Vagina (tissue), 2 donors: ENCODE measurements around the gene MYH4. TPM values are rescaled to one million over a fixed set of nuclear protein-coding genes. Genes with fewer than 3 reads are reported as not detected.

Source experiments
- DNase-seq, 2 donors: peaks; one replicate each; pipeline ENCODE4 v3.0.0-alpha.2; 2017; ENCODE audit errors: extremely low spot score in 2 of 2
- H3K27ac ChIP-seq: fragments of 200-600 bp; sonication (generic); one replicate; pipeline ENCODE4 v1.5.1; 2019
- H3K27me3 ChIP-seq: fragments of 200-600 bp; sonication (generic); one replicate; pipeline ENCODE4 v1.5.1; 2019
- H3K36me3 ChIP-seq, 2 donors: fragments of 200-600 bp; sonication (generic); one replicate each; pipeline ENCODE4 v1.5.1; 2017 to 2019
- H3K4me1 ChIP-seq: fragments of 200-600 bp; sonication (generic); one replicate; pipeline ENCODE4 v1.5.1; 2019
- H3K4me3 ChIP-seq, 2 donors: fragments of 200-600 bp; sonication (generic); 1 replicate in 1 of 2; 2 replicates in 1 of 2; pipeline ENCODE4 v1.5.1; 2016 to 2019
- H3K9me3 ChIP-seq: fragments of 200-600 bp; sonication (generic); one replicate; pipeline ENCODE4 v1.5.1; 2019
- POLR2A ChIP-seq, 2 donors: fragments of 450-650 bp; IDR thresholded peaks; one replicate each; pipeline ENCODE4 v1.6.1; 2017; ENCODE audit warnings: antibody characterized with exemption in 2 of 2, mild to moderate bottlenecking in 2 of 2, moderate library complexity in 2 of 2
- POLR2AphosphoS5 ChIP-seq, 2 donors: sonication (generic); formaldehyde crosslinking; IDR thresholded peaks; one replicate each; pipeline ENCODE4 v1.9.0; 2017; ENCODE audit warnings: antibody characterized with exemption in 2 of 2, mild to moderate bottlenecking in 2 of 2, low read depth in 1 of 2; ENCODE audit not compliant: insufficient read depth in 1 of 2
- intact Hi-C: fragments of 100-400 bp; cut with DNase I; formaldehyde crosslinking; loops from one replicate; pipeline ENCODE4 v1.15.1; 2023
- total RNA-seq: library from RNA; depleted of rRNA; stranded (reverse); fragments of >200 nt; gene quantifications from one replicate; pipeline ENCODE4 v1.2.3, GENCODE V29; 2016
- TF ChIP-seq, protein P1 (sequence below), 3 experiments: fragments of 450-650 bp in 2 of 3; fragments of 200-600 bp in 1 of 3; sonication (generic) in 1 of 3; IDR thresholded peaks; one replicate each; pipeline ENCODE4 v1.5.1; 2017 to 2019; ENCODE audit warnings: antibody characterized with exemption in 3 of 3, mild to moderate bottlenecking in 2 of 3, moderate library complexity in 2 of 3

The MYH4 gene
- total RNA-seq, result not detected

DNA sequence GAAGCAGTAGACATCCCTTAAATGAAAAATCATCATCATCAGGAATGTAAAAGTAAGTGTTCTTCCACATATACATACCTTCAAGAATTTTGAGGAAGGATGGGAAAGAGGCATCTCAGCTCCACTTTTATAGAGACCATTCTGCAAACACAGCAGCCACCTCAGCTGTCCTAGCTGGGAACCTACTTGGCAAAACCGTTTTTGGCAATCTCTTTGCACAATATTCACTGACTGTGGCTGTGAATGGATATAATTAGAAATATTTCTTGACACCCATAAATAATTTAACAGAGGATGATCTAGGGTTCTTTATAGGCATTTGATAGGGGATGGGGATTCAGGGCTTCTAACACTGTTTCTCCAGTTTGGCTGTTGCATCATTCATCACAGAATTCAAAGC is at the start of gene MYH4:
Gene MYH4, minus strand, starts transcription at position 101 of the 400 bp plus-strand sequence. CDS start 2,814 bp downstream, outside the sequence.
- Histone ChIP-seq H3K36me3 (no peaks in the 10 kb centered on the region), H3K27ac (no peak within 1 kb of the TSS), H3K4me3 (no peak within 1 kb of the TSS), H3K27me3 (no peaks in the 10 kb centered on the region), H3K9me3 (no peaks in the 10 kb centered on the region), H3K4me1 (no peaks in the 10 kb centered on the region)
- no peak for DNase-seq
- intact Hi-C loops, result no loop called here
- TF ChIP-seq POLR2A (IDR thresholded peaks at IDR 0.05) (no peak), POLR2AphosphoS5 (IDR thresholded peaks at IDR 0.05; ENCODE audit: insufficient read depth in 1 of 2, low read depth in 1 of 2) (no peak)
- TF ChIP-seq, protein P1, sequence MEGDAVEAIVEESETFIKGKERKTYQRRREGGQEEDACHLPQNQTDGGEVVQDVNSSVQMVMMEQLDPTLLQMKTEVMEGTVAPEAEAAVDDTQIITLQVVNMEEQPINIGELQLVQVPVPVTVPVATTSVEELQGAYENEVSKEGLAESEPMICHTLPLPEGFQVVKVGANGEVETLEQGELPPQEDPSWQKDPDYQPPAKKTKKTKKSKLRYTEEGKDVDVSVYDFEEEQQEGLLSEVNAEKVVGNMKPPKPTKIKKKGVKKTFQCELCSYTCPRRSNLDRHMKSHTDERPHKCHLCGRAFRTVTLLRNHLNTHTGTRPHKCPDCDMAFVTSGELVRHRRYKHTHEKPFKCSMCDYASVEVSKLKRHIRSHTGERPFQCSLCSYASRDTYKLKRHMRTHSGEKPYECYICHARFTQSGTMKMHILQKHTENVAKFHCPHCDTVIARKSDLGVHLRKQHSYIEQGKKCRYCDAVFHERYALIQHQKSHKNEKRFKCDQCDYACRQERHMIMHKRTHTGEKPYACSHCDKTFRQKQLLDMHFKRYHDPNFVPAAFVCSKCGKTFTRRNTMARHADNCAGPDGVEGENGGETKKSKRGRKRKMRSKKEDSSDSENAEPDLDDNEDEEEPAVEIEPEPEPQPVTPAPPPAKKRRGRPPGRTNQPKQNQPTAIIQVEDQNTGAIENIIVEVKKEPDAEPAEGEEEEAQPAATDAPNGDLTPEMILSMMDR (IDR thresholded peaks at IDR 0.05), result no peak

DNA sequence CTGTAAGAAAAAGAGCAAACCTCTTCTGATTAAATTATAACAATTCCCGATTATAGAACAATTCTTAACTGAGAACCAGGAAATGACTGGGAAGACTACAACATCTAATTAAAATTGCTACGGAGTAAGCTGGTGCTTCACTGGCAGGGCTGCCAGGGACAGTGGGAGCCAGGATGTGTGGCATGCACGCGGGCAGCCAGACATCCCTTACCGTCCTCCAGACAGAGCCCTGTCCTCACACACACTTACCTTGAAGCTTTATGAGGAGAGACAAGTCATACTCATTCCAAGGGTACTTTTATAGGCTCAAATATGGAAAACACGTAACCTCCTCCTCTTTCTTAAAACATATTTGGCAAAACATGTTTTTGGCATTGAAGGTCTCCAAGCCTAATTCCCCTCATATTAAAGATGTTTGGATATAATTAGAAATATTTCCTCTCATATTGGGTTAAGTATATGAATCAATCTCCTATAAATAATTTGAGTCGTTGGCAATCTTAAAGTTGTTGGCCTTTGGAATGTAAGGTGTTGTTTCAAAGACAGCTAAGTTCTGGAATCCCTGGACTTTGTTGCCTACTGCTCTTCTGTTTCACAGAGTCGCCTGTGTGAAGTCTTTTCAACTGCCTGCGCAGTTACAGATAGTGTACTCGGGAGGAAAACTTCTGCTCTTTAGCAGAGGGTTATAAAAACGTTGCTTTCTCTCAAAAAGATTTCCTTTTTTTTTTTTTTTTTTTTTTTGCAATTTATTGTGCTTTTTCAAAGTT is 49.1 kb upstream of the MYH4 start, which contains the start of gene MYH1:
Gene MYH1, minus strand, starts transcription at position 272 of the 767 bp plus-strand sequence. CDS start 1,900 bp downstream, outside the sequence.
- Histone ChIP-seq H3K9me3 (no peaks in the 10 kb centered on the region), H3K4me1 (no peaks in the 10 kb centered on the region), H3K27ac (no peak within 1 kb of the TSS), H3K4me3 (no peak within 1 kb of the TSS), H3K27me3 (no peaks in the 10 kb centered on the region), H3K36me3 (no peaks in the 10 kb centered on the region)
- DNase-seq, result no peak
- intact Hi-C loops, result no loop called here
- no peak for TF ChIP-seq POLR2A (IDR thresholded peaks at IDR 0.05)
- TF ChIP-seq, protein P1 (IDR thresholded peaks at IDR 0.05), result no peak
- no peak for TF ChIP-seq POLR2AphosphoS5 (IDR thresholded peaks at IDR 0.05; ENCODE audit: insufficient read depth in 1 of 2, low read depth in 1 of 2)

DNA sequence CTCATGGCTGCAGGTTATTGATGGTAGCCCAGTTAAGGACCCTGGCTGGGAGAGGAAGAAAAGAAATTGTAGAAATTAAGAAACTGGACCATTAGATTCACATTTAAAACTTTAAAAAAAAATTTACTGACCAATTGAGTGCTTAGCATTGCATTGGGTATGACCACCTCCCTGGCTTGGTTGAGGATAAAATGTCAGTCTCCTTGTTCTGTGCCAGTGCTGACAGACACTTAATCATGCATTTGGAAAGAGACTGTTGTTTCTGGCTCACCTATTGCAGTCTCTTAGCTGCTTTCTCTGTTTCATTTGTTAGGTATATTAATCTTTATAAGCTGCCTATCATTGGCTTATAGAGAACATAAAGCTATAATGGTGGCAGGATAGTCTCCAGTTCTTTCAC is 47.3 kb upstream of the MYH4 start:
- no peak overlapping the region for H3K27ac ChIP-seq
- TF ChIP-seq POLR2AphosphoS5 (IDR thresholded peaks at IDR 0.05; ENCODE audit: insufficient read depth in 1 of 2, low read depth in 1 of 2), result no peak
- TF ChIP-seq POLR2A (IDR thresholded peaks at IDR 0.05), result no peak
- TF ChIP-seq, protein P1 (IDR thresholded peaks at IDR 0.05), result no peak
- intact Hi-C loops, result no loop called here
- H3K36me3 ChIP-seq, result no peaks in the 10 kb centered on the region
- H3K27me3 ChIP-seq, result no peaks in the 10 kb centered on the region
- no peak overlapping the region for H3K4me3 ChIP-seq
- H3K4me1 ChIP-seq, result no peaks in the 10 kb centered on the region
- no peaks in the 10 kb centered on the region for H3K9me3 ChIP-seq
- DNase-seq, result no peak

DNA sequence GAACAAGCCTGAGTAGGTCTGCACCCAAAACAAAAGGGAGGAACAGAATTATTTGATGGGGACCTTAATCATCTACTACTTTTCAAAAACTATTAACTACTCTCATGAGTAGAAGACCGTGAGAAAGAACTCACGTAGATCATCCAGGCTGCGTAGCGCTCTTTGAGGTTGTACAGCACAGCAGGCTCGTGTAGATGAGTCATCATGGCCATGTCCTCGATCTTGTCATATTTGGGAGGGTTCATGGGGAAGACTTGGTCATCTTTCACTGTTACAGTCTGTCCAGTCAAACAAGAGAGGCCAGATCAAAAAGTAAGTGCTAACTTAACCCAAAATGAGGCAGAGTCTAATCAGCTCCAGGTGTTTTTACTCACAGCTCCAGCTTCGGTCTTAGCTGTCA is 46.7 kb upstream of the MYH4 start:
- intact Hi-C loops, result no loop called here
- Histone ChIP-seq H3K36me3 (no peaks in the 10 kb centered on the region), H3K4me1 (no peaks in the 10 kb centered on the region), H3K4me3 (no peak overlapping the region), H3K27ac (no peak overlapping the region), H3K27me3 (no peaks in the 10 kb centered on the region), H3K9me3 (no peaks in the 10 kb centered on the region)
- no peak for DNase-seq
- TF ChIP-seq, protein P1 (IDR thresholded peaks at IDR 0.05), result no peak
- TF ChIP-seq POLR2AphosphoS5 (IDR thresholded peaks at IDR 0.05; ENCODE audit: insufficient read depth in 1 of 2, low read depth in 1 of 2) (no peak), POLR2A (IDR thresholded peaks at IDR 0.05) (no peak)
